GM12891 (cell line): ENCODE data around the gene BIVM.

ENCODE experiments used
- PAX5 ChIP-seq: IDR thresholded peaks from 2 replicates; pipeline ENCODE4 v1.6.1; 2011; ENCODE audit warnings: low read length, moderate library complexity, mild to moderate bottlenecking; ENCODE audit not compliant: insufficient read depth, severe bottlenecking
- POLR2A ChIP-seq: IDR thresholded peaks from 2 replicates; pipeline ENCODE4 v1.6.1; 2011; ENCODE audit warnings: low read depth, low read length, control low read depth
- POLR2AphosphoS5 ChIP-seq: IDR thresholded peaks from 2 replicates; pipeline ENCODE4 v1.6.1; 2011; ENCODE audit warnings: low read depth, low read length, control low read depth
- POU2F2 ChIP-seq: IDR thresholded peaks from 2 replicates; pipeline ENCODE4 v1.6.1; 2011; ENCODE audit warnings: low read depth, mild to moderate bottlenecking, control low read depth, low read length, moderate library complexity
- SPI1 ChIP-seq: IDR thresholded peaks from 2 replicates; pipeline ENCODE4 v1.6.1; 2011; ENCODE audit warnings: low read depth, low read length, control low read depth
- TAF1 ChIP-seq: IDR thresholded peaks from 2 replicates; pipeline ENCODE4 v1.6.1; 2011; ENCODE audit warnings: low read depth, low read length, control low read depth

- no peak for TF ChIP-seq POLR2A
- TF ChIP-seq SPI1: no peak
- TF ChIP-seq POLR2AphosphoS5: no peak
- no peak for TF ChIP-seq POU2F2
- TF ChIP-seq TAF1: no peak
- no peak for TF ChIP-seq PAX5
Measured at GRCh38 chr13:102825400-102825799, 26.5 kb downstream of the BIVM start.
